Lower leg skin (tissue), 4 donors: ENCODE data around the gene EIF4H. TPM values are rescaled to one million over a fixed set of nuclear protein-coding genes. Genes with fewer than 3 reads are reported as not detected.

Experiments used
- DNase-seq, 2 donors: peaks; one replicate each; pipeline ENCODE4 v3.0.0-alpha.2; 2019; ENCODE audit warnings: low spot score in 2 of 2
- H3K4me3 ChIP-seq: fragments of 200-600 bp; sonication (generic); 2 replicates; pipeline ENCODE4 v1.5.1; 2017; ENCODE audit warnings: mild to moderate bottlenecking, low read depth; ENCODE audit not compliant: poor library complexity, severe bottlenecking
- CTCF ChIP-seq, 3 donors: fragments of 450-650 bp; IDR thresholded peaks; one replicate each; pipeline ENCODE4 v1.5.1; 2016; ENCODE audit warnings: antibody characterized with exemption in 3 of 3, mild to moderate bottlenecking in 3 of 3, moderate library complexity in 2 of 3
- POLR2A ChIP-seq, 2 donors: fragments of 450-650 bp; IDR thresholded peaks; one replicate each; pipeline ENCODE4 v1.6.1; 2016 to 2017; ENCODE audit warnings: antibody characterized with exemption in 2 of 2, mild to moderate bottlenecking in 1 of 2, moderate library complexity in 1 of 2
- WGBS, 2 donors: methylation state at CpG; one replicate each; pipeline ENCODE4 v1.1.5; 2018; 5-methylcytosine and 5-hydroxymethylcytosine counted together
- intact Hi-C: fragments of 100-400 bp; cut with DNase I; formaldehyde crosslinking; loops from one replicate; pipeline ENCODE4 v1.15.0; 2023; ENCODE audit warnings: low total_unique reads
- total RNA-seq, 4 donors: library from RNA; depleted of rRNA; stranded (reverse); fragments of >200 nt; gene quantifications; one replicate each; pipeline ENCODE4 v1.1.0, GENCODE V29; 2016

EIF4H gene
- total RNA-seq, 4 donors from 2014 or later: 259 to 321 (median 296) TPM

- DNase-seq: no peak
- intact Hi-C loops: no loop called here
- no peak overlapping the region for H3K4me3 ChIP-seq
- WGBS, 2 donors: 92% methylated on average over 12 of the region's 12 CpGs
- TF ChIP-seq CTCF (IDR thresholded peaks at IDR 0.05) (no peak), POLR2A (IDR thresholded peaks at IDR 0.05) (no peak)
Observed at GRCh38 chr7:74138334-74138867, 35.8 kb upstream of the EIF4H start.

- no peak overlapping the region for H3K4me3 ChIP-seq
- WGBS, 2 donors: 93 to 96% methylated on average over 15 to 16 of the region's 16 CpGs
- TF ChIP-seq CTCF (IDR thresholded peaks at IDR 0.05): no peak
- TF ChIP-seq POLR2A (IDR thresholded peaks at IDR 0.05): no peak
- DNase-seq: no peak
- intact Hi-C loops: no loop called here
Observed at GRCh38 chr7:74138945-74139843, 35.0 kb upstream of the EIF4H start.

- TF ChIP-seq POLR2A (IDR thresholded peaks at IDR 0.05): no peak
- TF ChIP-seq CTCF (IDR thresholded peaks at IDR 0.05): no peak
- DNase-seq: no peak
- intact Hi-C loops: no loop called here
- WGBS, 2 donors: 77 to 86% methylated on average over 1 of the region's 1 CpG
- H3K4me3 ChIP-seq: no peak overlapping the region
Observed at GRCh38 chr7:74141705-74142104, 32.5 kb upstream of the EIF4H start.

GRCh38 chr7:74143383-74143782, 30.8 kb upstream of the EIF4H start:
- intact Hi-C loops: no loop called here

GRCh38 chr7:74148491-74148890, 25.7 kb upstream of the EIF4H start:
- TF ChIP-seq POLR2A (IDR thresholded peaks at IDR 0.05) (no peak), CTCF (IDR thresholded peaks at IDR 0.05) (no peak)

More at GRCh38 chr7:74143383-74143782, 30.8 kb upstream of the EIF4H start:
- WGBS, 2 donors: 61 to 68% methylated on average over 6 of the region's 6 CpGs
- no peak for DNase-seq
- TF ChIP-seq POLR2A (IDR thresholded peaks at IDR 0.05) (no peak), CTCF (IDR thresholded peaks at IDR 0.05) (no peak)
- no peak overlapping the region for H3K4me3 ChIP-seq

More at GRCh38 chr7:74148491-74148890, 25.7 kb upstream of the EIF4H start:
- DNase-seq: no peak
- H3K4me3 ChIP-seq: no peak overlapping the region
- intact Hi-C loops: no loop called here
- WGBS, 2 donors: 88 to 89% methylated on average over 1 of the region's 1 CpG
